Fibroblast of villous mesenchyme (primary cell): ENCODE measurements around the gene TRIM72. TPM values are rescaled to one million over a fixed set of nuclear protein-coding genes. Genes with fewer than 3 reads are reported as not detected.
"Not testable (repeated sequence)": the region's sequence is repeated elsewhere in the genome, so short reads cannot be mapped to it uniquely, and the experiment has no call there.

Source experiments
- DNase-seq: peaks from one replicate; pipeline ENCODE4 v3.0.0-alpha.2; 2010; ENCODE audit warnings: low read depth
- H3K4me3 ChIP-seq: 2 replicates; pipeline ENCODE4 v1.5.1; 2011; ENCODE audit warnings: low read depth, mild to moderate bottlenecking, low read length
- CTCF ChIP-seq: IDR thresholded peaks from 2 replicates; pipeline ENCODE4 v1.5.1; 2012; ENCODE audit warnings: low read depth, mild to moderate bottlenecking, low read length; ENCODE audit not compliant: insufficient read depth
- total RNA-seq: library from RNA; depleted of rRNA; stranded (reverse); fragments of >200 nt; gene quantifications from 2 replicates; pipeline ENCODE4 v1.2.3, GENCODE V29; 2012

Gene TRIM72
- total RNA-seq = not detected in 2 replicates

- H3K4me3 ChIP-seq = peak within 1 kb of the TSS; percentile 58
- DNase-seq = no peak
These were observed at the start of gene TRIM72 for GRCh38 chr16:31213877-31214707. Gene TRIM72 (plus strand): TSS chr16:31214119. CDS start chr16:31214739, 620 bp downstream.

GRCh38 chr16:31167315-31167714 lies 46.6 kb upstream of the TRIM72 start:
- no peak overlapping the region for H3K4me3 ChIP-seq
- no peak for TF ChIP-seq CTCF
- DNase-seq = no peak

More at GRCh38 chr16:31213877-31214707, at the start of gene TRIM72:
- TF ChIP-seq CTCF = no peak

- no peak overlapping the region for H3K4me3 ChIP-seq
- TF ChIP-seq CTCF = no peak
- no peak for DNase-seq
These were observed 45.1 kb upstream of the TRIM72 start for GRCh38 chr16:31168848-31169247.

GRCh38 chr16:31170048-31170447 lies 43.9 kb upstream of the TRIM72 start:
- H3K4me3 ChIP-seq, DNase-seq: not testable (repeated sequence)

- H3K4me3 ChIP-seq = no peak overlapping the region
- TF ChIP-seq CTCF = no peak
- DNase-seq = no peak
These were observed 36.8 kb upstream of the TRIM72 start for GRCh38 chr16:31177136-31177535.

GRCh38 chr16:31179219-31179746 lies 34.6 kb upstream of the TRIM72 start:
- H3K4me3 ChIP-seq = peak overlapping the region; percentile 96
- peak; percentile 19 for DNase-seq
- no peak for TF ChIP-seq CTCF

- TF ChIP-seq CTCF = no peak
- peak within 1 kb of the TSS; percentile 96 for H3K4me3 ChIP-seq
- DNase-seq = peak; percentile 92
These were observed 34.0 kb upstream of the TRIM72 start, which contains the start of gene FUS for GRCh38 chr16:31179747-31180459. Gene FUS (plus strand): TSS chr16:31180139. CDS start chr16:31180215, 76 bp downstream.
